GM18499 (cell line): Measurements from ENCODE around the gene FTL.

Experiments used
- ATAC-seq: cut with Tn5 transposase; IDR thresholded peaks from one replicate; pipeline ENCODE4 v1.9.1; 2021; ENCODE audit warnings: moderate number of reproducible peaks; ENCODE audit not compliant: insufficient read depth, unreplicated experiment

FTL gene

GRCh38 chr19:48945415-48945814 lies 19.7 kb upstream of the FTL start:
- ATAC-seq = no peak

- no peak for ATAC-seq
These were observed 19.3 kb upstream of the FTL start for GRCh38 chr19:48945817-48946216.

GRCh38 chr19:48946463-48947257 lies 18.4 kb upstream of the FTL start:
- no peak for ATAC-seq

GRCh38 chr19:48947258-48947542 lies 17.9 kb upstream of the FTL start:
- ATAC-seq = no peak

GRCh38 chr19:48950159-48950558 lies 14.9 kb upstream of the FTL start:
- no peak for ATAC-seq

GRCh38 chr19:48950830-48951519 lies 14.1 kb upstream of the FTL start:
- no peak for ATAC-seq

GRCh38 chr19:48953141-48953540 lies 12.0 kb upstream of the FTL start:
- no peak for ATAC-seq

- ATAC-seq = no peak
These were observed 11.0 kb upstream of the FTL start for GRCh38 chr19:48953990-48954594.

GRCh38 chr19:48954595-48955307 lies 10.4 kb upstream of the FTL start, which contains the start of gene BAX:
Gene BAX (plus strand): TSS chr19:48954875. CDS start chr19:48954929, 54 bp downstream.
- no peak for ATAC-seq

GRCh38 chr19:48955308-48955958 lies 9.7 kb upstream of the FTL start:
- no peak for ATAC-seq

- no peak for ATAC-seq
These were observed 7.1 kb upstream of the FTL start for GRCh38 chr19:48958006-48958405.

- no peak for ATAC-seq
These were observed 5.5 kb upstream of the FTL start for GRCh38 chr19:48959341-48960239.

GRCh38 chr19:48961051-48961649 lies 4.0 kb upstream of the FTL start:
- ATAC-seq = no peak

GRCh38 chr19:48961673-48962028 lies 3.5 kb upstream of the FTL start:
- ATAC-seq = no peak

- ATAC-seq = no peak
These were observed 2.9 kb upstream of the FTL start for GRCh38 chr19:48962029-48962848.

- no peak for ATAC-seq
These were observed 2.3 kb upstream of the FTL start for GRCh38 chr19:48962849-48963165.

GRCh38 chr19:48963371-48964204 lies 1.5 kb upstream of the FTL start:
- ATAC-seq = no peak
